ENCODE results near the gene MTCH2. TPM values are rescaled to one million over a fixed set of nuclear protein-coding genes. Genes with fewer than 3 reads are reported as not detected.

The MTCH2 gene
- 69.9 and 104 TPM in 2 replicates for total RNA-seq

DNA sequence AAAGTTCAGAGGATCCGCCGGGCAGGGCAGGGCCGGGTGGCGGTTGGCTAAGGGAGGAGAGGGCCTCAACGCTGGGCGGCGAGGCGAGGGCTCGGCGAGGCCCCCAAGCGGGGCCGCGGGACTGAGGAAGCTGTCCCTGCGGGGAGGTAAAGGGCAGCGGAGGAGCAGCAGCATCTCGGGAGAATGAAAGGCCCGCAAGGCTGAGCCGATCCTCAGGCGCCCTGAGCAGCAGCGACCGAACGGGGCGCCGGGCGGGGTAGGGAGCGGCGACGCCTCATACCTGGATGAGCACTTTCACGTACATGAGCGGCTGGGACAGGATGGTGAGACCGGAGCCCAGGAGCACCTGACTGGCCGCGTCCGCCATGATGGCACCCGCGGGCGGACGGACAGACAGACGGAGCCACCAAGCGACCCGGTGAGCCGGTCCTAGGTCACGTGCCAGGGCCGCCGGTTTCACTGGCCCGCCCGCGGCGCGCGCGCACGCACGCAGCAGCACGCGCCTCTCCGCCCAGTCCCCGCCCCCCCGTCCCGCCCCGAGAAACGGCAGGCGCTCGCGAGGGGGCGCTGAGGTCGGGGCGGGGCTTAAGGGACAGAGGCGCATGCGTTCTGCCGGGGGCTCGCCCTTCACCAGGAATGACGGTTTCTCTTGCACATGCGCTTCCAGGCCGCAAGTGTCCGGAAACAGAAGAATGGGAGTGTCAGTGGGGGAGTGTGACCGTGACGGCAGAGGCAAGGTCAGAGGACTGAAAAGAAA, at the start of gene MTCH2:
Gene MTCH2 (minus strand): TSS at position 461 of the 757 bp plus-strand sequence. CDS start 94 bp downstream, at position 367.

DNA sequence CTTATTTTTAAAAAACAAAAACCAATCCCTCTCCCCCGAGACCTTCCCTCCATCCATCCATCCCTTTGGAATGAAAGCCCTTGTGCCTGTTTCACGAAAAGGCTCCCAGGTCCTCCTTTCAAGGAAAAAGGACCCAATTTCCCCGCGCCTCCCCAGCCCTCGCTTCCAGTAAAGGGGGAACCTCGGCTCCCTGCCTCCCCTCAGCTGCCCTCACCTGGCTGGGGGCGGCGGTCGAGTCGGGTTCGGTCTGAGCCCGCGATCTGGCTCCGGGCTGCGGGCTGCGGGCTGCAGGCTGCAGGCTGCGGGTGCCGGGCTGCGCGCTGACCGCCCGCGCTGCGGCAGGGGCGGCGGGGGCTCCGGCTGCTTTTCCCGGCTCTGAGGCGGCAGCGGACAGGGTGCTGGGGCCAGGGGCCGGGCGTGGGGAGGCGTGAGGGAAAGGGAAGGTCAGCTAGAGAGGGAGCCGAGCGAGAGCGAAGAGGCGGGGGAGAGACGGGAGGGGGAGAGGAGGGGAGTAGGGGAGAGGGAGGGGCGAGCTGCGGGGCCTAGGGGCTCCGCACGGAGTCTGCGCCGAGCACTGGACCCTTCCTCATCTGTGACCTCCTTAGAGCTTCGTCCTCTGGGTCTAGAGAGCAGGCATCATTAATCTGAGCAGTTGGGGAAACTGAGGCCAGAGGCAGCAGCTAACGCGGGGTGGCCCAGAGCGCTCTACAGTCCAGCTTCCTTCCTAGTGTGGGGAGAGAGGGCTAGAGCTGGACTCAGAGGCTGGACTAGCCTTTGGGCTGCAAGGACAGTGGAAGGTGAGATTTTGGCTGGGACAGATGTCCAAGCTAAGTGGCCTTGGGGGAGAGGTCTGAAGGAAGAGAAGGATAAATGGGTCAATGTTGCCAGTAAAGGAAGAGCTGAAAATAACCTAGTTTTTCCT, 48.2 kb downstream of the MTCH2 start, which contains the start of gene C1QTNF4:
Gene C1QTNF4 (minus strand): TSS at position 478 of the 922 bp plus-strand sequence. CDS start 3,601 bp downstream, outside the sequence.

DNA sequence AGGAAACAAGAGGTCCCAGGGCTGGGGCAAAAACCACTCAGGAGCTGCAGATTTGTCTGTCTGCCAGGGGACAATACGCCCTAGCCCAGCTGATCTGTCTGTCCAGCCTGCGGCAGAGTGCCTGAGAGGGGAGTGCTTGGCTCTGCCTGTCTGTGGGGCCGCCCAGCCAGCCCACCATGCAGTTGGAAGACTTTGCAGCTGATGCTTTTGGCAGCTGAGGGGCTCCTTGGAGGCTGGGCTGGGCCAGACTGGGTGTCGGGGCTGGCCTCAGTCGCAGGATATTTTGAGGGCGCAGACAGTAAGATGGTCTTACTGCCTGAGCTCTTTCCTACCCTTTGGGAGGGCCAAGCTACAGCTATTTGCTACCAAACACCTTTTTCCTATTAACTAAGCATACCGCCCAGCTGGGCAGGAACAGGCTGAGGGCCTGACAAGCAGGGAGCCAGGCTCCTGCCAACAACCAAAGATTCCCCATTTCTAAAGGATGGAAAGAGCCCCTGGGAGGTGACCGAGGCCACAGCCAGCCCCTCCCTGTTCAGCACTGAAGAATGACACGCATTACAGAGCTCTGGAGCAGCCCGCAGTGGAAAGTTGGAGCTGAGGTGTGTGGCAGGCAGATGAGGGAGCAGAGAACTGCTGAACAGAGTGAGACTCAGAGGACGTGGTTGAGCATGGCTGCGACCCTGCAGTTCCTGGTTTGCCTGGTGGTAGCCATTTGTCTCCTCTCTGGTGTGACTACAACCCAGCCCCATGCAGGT, 56.1 kb downstream of the MTCH2 start, which contains the start of gene FAM180B:
Gene FAM180B (plus strand): TSS at position 581 of the 758 bp plus-strand sequence. CDS start 91 bp downstream, at position 672.

DNA sequence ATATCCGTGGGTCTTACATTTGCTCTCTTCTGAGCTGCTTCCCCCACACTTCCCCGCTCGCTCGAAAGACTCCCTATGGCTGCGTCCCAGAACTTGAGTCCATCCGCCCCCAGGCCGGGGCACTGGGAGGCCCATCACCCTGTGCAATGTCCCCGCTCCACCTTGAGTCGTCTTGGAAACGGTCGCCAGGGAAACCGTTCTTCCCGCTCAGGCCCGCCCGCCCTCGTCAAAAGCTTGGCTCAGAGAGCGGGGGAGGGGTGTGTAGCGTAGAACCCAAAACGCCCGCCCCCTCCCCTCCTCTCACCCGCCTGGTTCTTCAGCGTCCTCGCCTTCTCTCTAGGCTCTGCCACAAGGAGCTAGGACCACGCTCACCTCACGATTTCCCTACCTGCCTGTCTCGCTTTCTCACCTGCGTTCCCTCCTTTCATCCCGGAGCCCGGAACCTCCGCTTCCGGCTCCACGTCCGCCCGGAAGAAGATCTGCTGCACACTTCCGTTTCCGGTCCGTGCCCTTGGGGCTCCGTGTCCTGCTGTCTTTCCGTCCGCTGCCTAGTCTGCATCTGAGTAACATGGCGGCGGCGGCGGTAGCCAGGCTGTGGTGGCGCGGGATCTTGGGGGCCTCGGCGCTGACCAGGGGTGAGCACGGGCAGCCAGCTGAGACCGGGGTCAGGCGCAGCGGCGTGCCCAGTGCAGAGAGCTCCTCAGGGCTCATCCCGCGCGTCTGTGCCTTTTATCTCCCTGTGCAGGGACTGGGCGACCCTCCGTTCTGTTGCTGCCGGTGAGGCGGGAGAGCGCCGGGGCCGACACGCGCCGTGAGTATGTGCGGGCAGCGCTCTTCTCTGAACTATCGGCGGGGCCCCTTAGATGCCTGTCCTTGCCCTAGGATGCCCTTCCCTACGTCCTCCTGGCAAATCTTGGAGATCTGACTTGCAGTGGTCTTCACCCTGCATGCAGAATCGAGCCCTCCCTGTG, 63.5 kb downstream of the MTCH2 start, which contains the start of the genes KBTBD4 and NDUFS3:
Gene KBTBD4 (minus strand): TSS at position 447 of the 971 bp plus-strand sequence. CDS start 19 bp downstream, at position 428.
Gene NDUFS3 (plus strand): TSS at position 551 of the 971 bp plus-strand sequence. CDS start 18 bp downstream, at position 569.

Other genes with a start within 250 kb of the MTCH2 start
- 84.5 and 97.5 TPM in 2 replicates for gene SLC39A13, start 234.0 kb downstream of the MTCH2 start, total RNA-seq
- 123 and 233 TPM in 2 replicates for gene PSMC3, start 216.1 kb downstream of the MTCH2 start, total RNA-seq
- gene RAPSN, start 193.4 kb downstream of the MTCH2 start, total RNA-seq: not detected in 2 replicates
- 51.8 and 52.3 TPM in 2 replicates for gene CELF1, start 89.4 kb downstream of the MTCH2 start, total RNA-seq
- gene PTPMT1, start 77.0 kb downstream of the MTCH2 start, total RNA-seq: 166 and 195 TPM in 2 replicates
- gene KBTBD4, start 63.6 kb downstream of the MTCH2 start, total RNA-seq: 12.5 and 15.4 TPM in 2 replicates
- gene NDUFS3, start 63.5 kb downstream of the MTCH2 start, total RNA-seq: 75.5 and 101 TPM in 2 replicates
- gene FAM180B, start 55.9 kb downstream of the MTCH2 start, total RNA-seq: not detected in 2 replicates
- gene C1QTNF4, start 48.1 kb downstream of the MTCH2 start, total RNA-seq: 0.08 and 0.16 TPM in 2 replicates
- 0.16 and 0.19 TPM in 2 replicates for gene AGBL2, start 72.8 kb upstream of the MTCH2 start, total RNA-seq
- 20.1 and 26.4 TPM in 2 replicates for gene FNBP4, start 124.8 kb upstream of the MTCH2 start, total RNA-seq
- 14.4 and 15.5 TPM in 2 replicates for gene NUP160, start 205.8 kb upstream of the MTCH2 start, total RNA-seq

Measured in hair follicular keratinocyte (primary cell).